ENCODE measurements around the gene TRABD2A. TPM values are rescaled to one million over a fixed set of nuclear protein-coding genes. Genes with fewer than 3 reads are reported as not detected.
A peak's percentile ranks its signal among the peaks of the same experiment; 100 is the strongest.
"Not testable (repeated sequence)": the region's sequence is repeated elsewhere in the genome, so short reads cannot be mapped to it uniquely, and the experiment has no call there.

The TRABD2A gene
- total and polyA plus RNA-seq, 2 experiments from 2014 or later: not detected

GRCh38 chr2:84880395-84880644 lies 564 bp downstream of the TRABD2A start:
- Histone ChIP-seq H3K4me3 (peak overlapping the region; percentile 39), H3K9me3 (ENCODE audit: low read depth) (no peaks in the 10 kb centered on the region), H3K4me1 (ENCODE audit: low read depth) (peaks cover 10% of the 10 kb centered on the region), H3K27ac (no peak overlapping the region), H3K27me3 (peaks cover 90% of the 10 kb centered on the region), H3K36me3 (no peaks in the 10 kb centered on the region)
- no peak for TF ChIP-seq CTCF (IDR thresholded peaks at IDR 0.05; ENCODE audit: low read depth, low read length)
- DNase-seq (ENCODE audit: low read depth in 1 of 2, low spot score in 1 of 2): no peak

GRCh38 chr2:84879584-84880394 lies 1.1 kb downstream of the TRABD2A start:
- Histone ChIP-seq H3K27ac (no peak overlapping the region), H3K27me3 (peaks cover 87% of the 10 kb centered on the region), H3K4me3 (peak overlapping the region; percentile 39), H3K9me3 (ENCODE audit: low read depth) (no peaks in the 10 kb centered on the region), H3K4me1 (ENCODE audit: low read depth) (peaks cover 10% of the 10 kb centered on the region), H3K36me3 (no peaks in the 10 kb centered on the region)
- no peak for TF ChIP-seq CTCF (IDR thresholded peaks at IDR 0.05; ENCODE audit: low read depth, low read length)
- DNase-seq (ENCODE audit: low read depth in 1 of 2, low spot score in 1 of 2): no peak

DNA sequence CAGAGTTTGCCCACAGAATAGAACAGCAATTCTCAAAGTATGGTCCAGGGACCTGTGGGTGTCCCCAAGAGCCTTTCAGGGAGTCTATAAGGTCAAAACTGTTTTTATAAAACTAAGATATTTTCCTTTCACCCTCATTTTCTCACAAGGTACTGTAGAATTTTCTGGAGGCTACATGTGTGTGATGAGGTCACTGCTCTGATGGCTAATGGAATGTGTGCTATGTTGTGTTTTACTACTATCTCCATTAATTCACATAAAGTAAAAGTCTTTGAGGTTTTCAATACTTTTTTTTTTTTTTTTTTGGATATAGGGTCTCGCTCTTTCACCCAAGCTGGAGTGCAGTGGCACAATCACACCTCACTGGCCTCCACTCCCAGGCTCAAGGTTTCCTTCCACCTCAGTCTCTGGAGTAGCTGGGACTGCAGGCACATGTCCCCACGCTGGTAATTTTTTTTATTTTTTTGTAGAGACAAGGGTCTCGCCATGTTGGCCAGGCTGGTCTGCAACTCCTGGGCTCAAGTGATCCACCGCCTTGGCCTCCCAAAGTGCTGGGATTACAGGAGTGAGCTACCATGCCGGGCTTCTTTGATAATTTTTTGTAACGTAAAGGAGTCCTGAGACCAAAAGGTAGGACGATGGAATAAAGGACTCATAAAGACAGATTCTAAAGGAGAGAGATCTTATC lies 1.8 kb downstream of the TRABD2A start:
- no peak overlapping the region for H3K4me3 ChIP-seq
- DNase-seq (ENCODE audit: low read depth in 1 of 2, low spot score in 1 of 2): no peak

GRCh38 chr2:84878459-84878858 lies 2.4 kb downstream of the TRABD2A start:
- no peak overlapping the region for H3K27ac ChIP-seq
- TF ChIP-seq CTCF (IDR thresholded peaks at IDR 0.05; ENCODE audit: low read depth, low read length): no peak
- H3K36me3 ChIP-seq: no peaks in the 10 kb centered on the region
- no peaks in the 10 kb centered on the region for H3K9me3 ChIP-seq (ENCODE audit: low read depth)
- H3K27me3 ChIP-seq: peaks cover 74% of the 10 kb centered on the region
- no peak for DNase-seq (ENCODE audit: low read depth in 1 of 2, low spot score in 1 of 2)
- H3K4me1 ChIP-seq (ENCODE audit: low read depth): peaks cover 10% of the 10 kb centered on the region
- H3K4me3 ChIP-seq: no peak overlapping the region

More for the DNA sequence above, 1.8 kb downstream of the TRABD2A start:
- Histone ChIP-seq H3K4me1 (ENCODE audit: low read depth) (peaks cover 10% of the 10 kb centered on the region), H3K27me3 (peaks cover 80% of the 10 kb centered on the region), H3K27ac (no peak overlapping the region), H3K36me3 (no peaks in the 10 kb centered on the region), H3K9me3 (ENCODE audit: low read depth) (no peaks in the 10 kb centered on the region)
- no peak for TF ChIP-seq CTCF (IDR thresholded peaks at IDR 0.05; ENCODE audit: low read depth, low read length)

DNA sequence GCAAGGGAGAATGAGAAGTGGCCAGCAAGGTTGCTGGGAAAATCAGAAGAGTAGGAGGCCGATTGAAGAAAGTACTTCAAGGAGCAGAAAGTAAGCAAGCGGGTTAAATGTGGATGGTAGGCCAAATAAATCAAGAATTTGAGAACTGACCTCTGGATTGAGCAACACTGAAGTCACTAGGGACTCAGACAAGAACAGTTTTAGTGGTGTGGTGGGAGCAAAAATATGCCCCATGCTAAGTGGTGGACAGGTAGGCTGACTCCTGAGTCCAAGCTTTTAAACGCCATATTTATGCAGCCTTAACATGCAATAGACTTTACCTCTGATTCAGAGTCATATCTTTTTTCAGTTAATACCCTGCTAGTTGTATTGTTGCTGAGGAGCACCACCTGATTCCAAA lies 4.5 kb downstream of the TRABD2A start:
- no peaks in the 10 kb centered on the region for H3K9me3 ChIP-seq (ENCODE audit: low read depth)
- H3K36me3 ChIP-seq: no peaks in the 10 kb centered on the region
- TF ChIP-seq CTCF (IDR thresholded peaks at IDR 0.05; ENCODE audit: low read depth, low read length): no peak
- peaks cover 55% of the 10 kb centered on the region for H3K27me3 ChIP-seq
- no peak for DNase-seq (ENCODE audit: low read depth in 1 of 2, low spot score in 1 of 2)
- peaks cover 7% of the 10 kb centered on the region for H3K4me1 ChIP-seq (ENCODE audit: low read depth)
- no peak overlapping the region for H3K27ac ChIP-seq
- no peak overlapping the region for H3K4me3 ChIP-seq

- H3K27me3 ChIP-seq: peaks cover 48% of the 10 kb centered on the region
- H3K9me3 ChIP-seq (ENCODE audit: low read depth); H3K4me1 ChIP-seq (ENCODE audit: low read depth); H3K27ac ChIP-seq; H3K4me3 ChIP-seq; DNase-seq (ENCODE audit: low read depth in 1 of 2, low spot score in 1 of 2); H3K36me3 ChIP-seq: not testable (repeated sequence)
These were observed 5.3 kb downstream of the TRABD2A start for GRCh38 chr2:84875619-84876018.
